ENCODE measurements around the gene ARHGEF25. TPM values are rescaled to one million over a fixed set of nuclear protein-coding genes. Genes with fewer than 3 reads are reported as not detected.
"Not testable (repeated sequence)": the region's sequence is repeated elsewhere in the genome, so short reads cannot be mapped to it uniquely, and the experiment has no call there.

Gene ARHGEF25
- total RNA-seq, 4 donors from 2014 or later: 1.9 to 3.3 (median 2.4) TPM

DNA sequence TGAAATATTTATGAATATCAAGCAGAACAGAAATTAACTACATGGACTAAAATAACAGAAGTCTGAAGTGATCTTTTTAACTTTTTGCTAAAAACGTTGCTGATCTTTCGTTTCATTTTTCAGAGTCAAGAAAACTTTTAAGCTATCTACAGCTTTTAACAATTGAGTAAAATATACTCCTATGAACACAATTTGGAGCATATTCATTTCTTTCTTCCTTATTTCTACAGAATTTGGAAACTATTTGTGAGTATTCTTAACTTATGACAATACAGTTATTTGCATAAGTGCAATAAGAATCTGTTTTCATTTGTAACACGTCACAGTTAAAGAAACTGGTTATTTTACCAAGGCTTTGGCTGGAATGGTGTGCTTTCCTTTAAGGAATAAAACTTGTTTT, 42.8 kb downstream of the ARHGEF25 start:
- Histone ChIP-seq H3K9me3 (no peaks in the 10 kb centered on the region), H3K27me3 (no peaks in the 10 kb centered on the region), H3K4me1 (no peaks in the 10 kb centered on the region), H3K4me3 (no peak overlapping the region), H3K27ac (no peak overlapping the region), H3K36me3 (no peaks in the 10 kb centered on the region)
- DNase-seq: no peak
- no peak for ATAC-seq
- intact Hi-C loops (cut with DNase I; ENCODE audit: low total_unique reads): no loop called here
- TF ChIP-seq, protein P1, sequence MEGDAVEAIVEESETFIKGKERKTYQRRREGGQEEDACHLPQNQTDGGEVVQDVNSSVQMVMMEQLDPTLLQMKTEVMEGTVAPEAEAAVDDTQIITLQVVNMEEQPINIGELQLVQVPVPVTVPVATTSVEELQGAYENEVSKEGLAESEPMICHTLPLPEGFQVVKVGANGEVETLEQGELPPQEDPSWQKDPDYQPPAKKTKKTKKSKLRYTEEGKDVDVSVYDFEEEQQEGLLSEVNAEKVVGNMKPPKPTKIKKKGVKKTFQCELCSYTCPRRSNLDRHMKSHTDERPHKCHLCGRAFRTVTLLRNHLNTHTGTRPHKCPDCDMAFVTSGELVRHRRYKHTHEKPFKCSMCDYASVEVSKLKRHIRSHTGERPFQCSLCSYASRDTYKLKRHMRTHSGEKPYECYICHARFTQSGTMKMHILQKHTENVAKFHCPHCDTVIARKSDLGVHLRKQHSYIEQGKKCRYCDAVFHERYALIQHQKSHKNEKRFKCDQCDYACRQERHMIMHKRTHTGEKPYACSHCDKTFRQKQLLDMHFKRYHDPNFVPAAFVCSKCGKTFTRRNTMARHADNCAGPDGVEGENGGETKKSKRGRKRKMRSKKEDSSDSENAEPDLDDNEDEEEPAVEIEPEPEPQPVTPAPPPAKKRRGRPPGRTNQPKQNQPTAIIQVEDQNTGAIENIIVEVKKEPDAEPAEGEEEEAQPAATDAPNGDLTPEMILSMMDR (IDR thresholded peaks at IDR 0.05 in 4 of 5, conservative IDR thresholded peaks at IDR 0.05 in 1 of 5): no peak
- no peak for TF ChIP-seq POLR2A (IDR thresholded peaks at IDR 0.05)
- in situ Hi-C loops (cut with MboI; ENCODE audit: low sequenced_read_pairs in 4 of 4): no loop called here

GRCh38 chr12:57655541-57656240, 44.5 kb downstream of the ARHGEF25 start:
- TF ChIP-seq, protein P1 (IDR thresholded peaks at IDR 0.05 in 4 of 5, conservative IDR thresholded peaks at IDR 0.05 in 1 of 5): no peak
- TF ChIP-seq POLR2A (IDR thresholded peaks at IDR 0.05): no peak
- H3K27ac ChIP-seq: no peak overlapping the region
- H3K4me1 ChIP-seq: no peaks in the 10 kb centered on the region
- H3K4me3 ChIP-seq: no peak overlapping the region
- no peaks in the 10 kb centered on the region for H3K9me3 ChIP-seq
- no peaks in the 10 kb centered on the region for H3K27me3 ChIP-seq
- intact Hi-C loops (cut with DNase I; ENCODE audit: low total_unique reads): no loop called here
- in situ Hi-C loops (cut with MboI; ENCODE audit: low sequenced_read_pairs in 4 of 4): no loop called here
- ATAC-seq (no peak), DNase-seq (no peak)
- H3K36me3 ChIP-seq: no peaks in the 10 kb centered on the region

DNA sequence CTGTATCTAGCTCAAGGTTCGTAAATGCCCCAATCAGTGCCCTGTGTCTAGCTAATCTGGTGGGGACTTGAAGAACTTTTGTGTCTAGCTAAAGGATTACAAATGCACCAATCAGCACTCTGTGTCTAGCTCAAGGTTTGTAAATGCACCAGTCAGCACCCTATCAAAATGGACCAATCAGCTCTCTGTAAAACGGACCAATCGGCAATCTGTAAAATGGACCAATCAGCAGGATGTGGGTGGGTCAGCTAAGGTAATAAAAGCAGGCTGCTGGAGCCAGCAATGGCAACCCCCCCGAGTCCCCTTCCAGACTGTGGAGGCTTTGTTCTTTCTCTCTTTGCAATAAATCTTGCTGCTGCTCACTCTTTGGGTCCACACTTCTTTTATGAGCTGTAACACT, 45.2 kb downstream of the ARHGEF25 start:
- DNase-seq; in situ Hi-C loops (cut with MboI; ENCODE audit: low sequenced_read_pairs in 4 of 4): not testable (repeated sequence)

GRCh38 chr12:57657744-57658143, 46.5 kb downstream of the ARHGEF25 start:
- TF ChIP-seq, protein P1 (IDR thresholded peaks at IDR 0.05 in 4 of 5, conservative IDR thresholded peaks at IDR 0.05 in 1 of 5): no peak
- no peak for TF ChIP-seq POLR2A (IDR thresholded peaks at IDR 0.05)
- in situ Hi-C loops (cut with MboI; ENCODE audit: low sequenced_read_pairs in 4 of 4): no loop called here
- intact Hi-C loops (cut with DNase I; ENCODE audit: low total_unique reads): no loop called here
- Histone ChIP-seq H3K27ac (no peak overlapping the region), H3K9me3 (no peaks in the 10 kb centered on the region), H3K27me3 (no peaks in the 10 kb centered on the region), H3K4me1 (no peaks in the 10 kb centered on the region), H3K36me3 (no peaks in the 10 kb centered on the region), H3K4me3 (no peak overlapping the region)
- DNase-seq (no peak), ATAC-seq (no peak)

More for the DNA sequence above, 45.2 kb downstream of the ARHGEF25 start:
- H3K9me3 ChIP-seq; H3K27me3 ChIP-seq; H3K4me3 ChIP-seq; ATAC-seq; H3K36me3 ChIP-seq; intact Hi-C loops (cut with DNase I; ENCODE audit: low total_unique reads); H3K27ac ChIP-seq; H3K4me1 ChIP-seq: not testable (repeated sequence)

DNA sequence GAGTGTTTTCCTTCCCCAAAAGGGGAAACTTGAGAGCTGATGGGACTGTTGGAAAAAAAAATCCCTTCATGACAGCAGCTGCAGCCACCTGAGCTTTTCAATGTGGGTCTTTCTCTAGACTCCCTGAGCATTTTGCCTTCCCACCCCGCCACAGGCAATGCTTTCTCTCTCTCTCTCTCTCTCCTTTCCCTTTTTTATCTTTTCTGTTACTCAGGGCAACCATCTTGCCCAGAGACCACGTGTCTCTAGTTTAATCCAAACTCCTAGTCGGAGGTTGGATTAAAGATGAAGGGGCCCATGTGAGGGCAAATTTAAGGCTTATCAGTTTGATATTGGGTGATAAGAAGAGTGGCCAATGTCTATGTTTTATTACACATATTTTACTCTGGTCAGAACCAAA, 47.7 kb downstream of the ARHGEF25 start:
- Histone ChIP-seq H3K36me3 (no peaks in the 10 kb centered on the region), H3K4me3 (no peak overlapping the region), H3K27ac (no peak overlapping the region), H3K4me1 (no peaks in the 10 kb centered on the region), H3K9me3 (no peaks in the 10 kb centered on the region), H3K27me3 (no peaks in the 10 kb centered on the region)
- ATAC-seq (no peak), DNase-seq (no peak)
- in situ Hi-C loops (cut with MboI; ENCODE audit: low sequenced_read_pairs in 4 of 4) (no loop called here), intact Hi-C loops (cut with DNase I; ENCODE audit: low total_unique reads) (no loop called here)
- TF ChIP-seq POLR2A (IDR thresholded peaks at IDR 0.05): no peak
- TF ChIP-seq, protein P1 (IDR thresholded peaks at IDR 0.05 in 4 of 5, conservative IDR thresholded peaks at IDR 0.05 in 1 of 5): no peak
